ENCODE data around the gene FREM2. TPM values are rescaled to one million over a fixed set of nuclear protein-coding genes. Genes with fewer than 3 reads are reported as not detected.

The FREM2 gene
- total and polyA plus RNA-seq, 2 of the 4 experiments (the other 2 are of a cell fraction), result not detected

- Histone ChIP-seq H3K9ac (ENCODE audit: low read depth, low read length) (no peak overlapping the region), H2AK9ac (replicated peaks; ENCODE audit: low read depth, low read length, poor library complexity) (no peak overlapping the region), H2BK120ac (ENCODE audit: low read depth, low read length) (no peak overlapping the region), H3K4me2 (ENCODE audit: low read depth, low read length) (no peak overlapping the region), H4K91ac (ENCODE audit: insufficient read depth, low read depth, low read length) (no peak overlapping the region), H2BK5ac (ENCODE audit: low read depth, low read length, poor library complexity, severe bottlenecking) (no peak overlapping the region), H3K27ac (ENCODE audit: insufficient read depth, low read length) (no peak overlapping the region), H3K27me3 (ENCODE audit: control insufficient read depth, insufficient read depth, low read length) (no peaks in the 10 kb centered on the region), H3K9me3 (ENCODE audit: control insufficient read depth, insufficient read depth, low read length) (no peaks in the 10 kb centered on the region), H3K14ac (replicated peaks; ENCODE audit: low read depth, low read length) (no peak overlapping the region), H3K4me3 (ENCODE audit: insufficient read depth, low read depth, low read length) (no peak overlapping the region), H2BK15ac (ENCODE audit: low read depth, low read length) (no peak overlapping the region), H3K79me1 (ENCODE audit: low read depth in 1 of 2, low read length in 2 of 2) (no peaks in the 10 kb centered on the region), H3K18ac (ENCODE audit: low read depth, low read length) (no peak overlapping the region), H4K5ac (ENCODE audit: low read depth, low read length) (no peak overlapping the region), H3K9me1 (ENCODE audit: insufficient read depth, low read length) (no peaks in the 10 kb centered on the region), H3K4ac (ENCODE audit: low read depth, low read length) (no peak overlapping the region), H3K23ac (ENCODE audit: low read depth, low read length) (no peak overlapping the region), H3K36me3 (ENCODE audit: control insufficient read depth, insufficient read depth, low read length) (no peaks in the 10 kb centered on the region), H3K4me1 (ENCODE audit: control insufficient read depth, insufficient read depth, low read length) (no peaks in the 10 kb centered on the region), H2AFZ (replicated peaks; ENCODE audit: low read length, poor library complexity) (no peak overlapping the region), H2AK5ac (ENCODE audit: low read depth, low read length) (no peak overlapping the region), H3K56ac (ENCODE audit: extremely low read depth, insufficient read depth, low read length) (no peak overlapping the region), H4K20me1 (ENCODE audit: insufficient read depth, low read length) (no peaks in the 10 kb centered on the region), H2BK20ac (ENCODE audit: low read depth, low read length) (no peak overlapping the region), H4K8ac (ENCODE audit: low read depth in 2 of 2, low read length in 2 of 2) (no peak overlapping the region)
- BruUV-seq (replicated peaks), result no TSS peak
- dilution Hi-C loops (cut with HindIII; ENCODE audit: low sequenced_read_pairs, unreplicated experiment), result no loop called here
- POLR2A ChIA-PET (ENCODE audit: unreplicated experiment), result no interaction called here
- DNase-seq (no peak), ATAC-seq (ENCODE audit: low read depth) (no peak)
- CTCF ChIA-PET, result interaction anchor here (0.8 kb wide), 1 partner anchor 17 kb away, joined by 3 read pairs; no protein-coding TSS in a partner anchor
- intact Hi-C loops (cut with micrococcal nuclease), result no loop called here
- no peak for TF ChIP-seq CEBPB (IDR thresholded peaks at IDR 0.05; ENCODE audit: low read depth, low read length)
- TF ChIP-seq POLR2A (IDR thresholded peaks at IDR 0.05; ENCODE audit: low read depth, low read length), result no peak
- no peak for TF ChIP-seq CHD1 (IDR thresholded peaks at IDR 0.05; ENCODE audit: low read depth, low read length)
- TF ChIP-seq BHLHE40 (IDR thresholded peaks at IDR 0.05; ENCODE audit: low read depth, low read length), result no peak
- no peak for TF ChIP-seq FOS (IDR thresholded peaks at IDR 0.05; ENCODE audit: low read depth, low read length)
- TF ChIP-seq RCOR1 (IDR thresholded peaks at IDR 0.05; ENCODE audit: insufficient replicate concordance, low read length), result no peak
- no peak for TF ChIP-seq MAFK (IDR thresholded peaks at IDR 0.05; ENCODE audit: low read depth, low read length)
- no peak for TF ChIP-seq NFE2L2 (IDR thresholded peaks at IDR 0.05; ENCODE audit: low read depth, low read length)
- no peak for TF ChIP-seq MXI1 (IDR thresholded peaks at IDR 0.05; ENCODE audit: borderline replicate concordance, low read depth, low read length)
- no peak for TF ChIP-seq RFX5 (IDR thresholded peaks at IDR 0.05; ENCODE audit: low read depth, low read length)
- no peak for TF ChIP-seq CTCF (conservative IDR thresholded peaks at IDR 0.05; ENCODE audit: low read depth, low read length)
- TF ChIP-seq RAD21 (IDR thresholded peaks at IDR 0.05; ENCODE audit: low read length), result no peak
- no peak for TF ChIP-seq SMC3 (IDR thresholded peaks at IDR 0.05; ENCODE audit: low read depth, low read length)
- TF ChIP-seq, protein P1, sequence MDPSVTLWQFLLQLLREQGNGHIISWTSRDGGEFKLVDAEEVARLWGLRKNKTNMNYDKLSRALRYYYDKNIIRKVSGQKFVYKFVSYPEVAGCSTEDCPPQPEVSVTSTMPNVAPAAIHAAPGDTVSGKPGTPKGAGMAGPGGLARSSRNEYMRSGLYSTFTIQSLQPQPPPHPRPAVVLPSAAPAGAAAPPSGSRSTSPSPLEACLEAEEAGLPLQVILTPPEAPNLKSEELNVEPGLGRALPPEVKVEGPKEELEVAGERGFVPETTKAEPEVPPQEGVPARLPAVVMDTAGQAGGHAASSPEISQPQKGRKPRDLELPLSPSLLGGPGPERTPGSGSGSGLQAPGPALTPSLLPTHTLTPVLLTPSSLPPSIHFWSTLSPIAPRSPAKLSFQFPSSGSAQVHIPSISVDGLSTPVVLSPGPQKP (IDR thresholded peaks at IDR 0.05; ENCODE audit: borderline replicate concordance, low read depth, low read length), result no peak
- no peak for TF ChIP-seq MAZ (IDR thresholded peaks at IDR 0.05; ENCODE audit: borderline replicate concordance, low read depth, low read length)
- TF ChIP-seq, protein P2, sequence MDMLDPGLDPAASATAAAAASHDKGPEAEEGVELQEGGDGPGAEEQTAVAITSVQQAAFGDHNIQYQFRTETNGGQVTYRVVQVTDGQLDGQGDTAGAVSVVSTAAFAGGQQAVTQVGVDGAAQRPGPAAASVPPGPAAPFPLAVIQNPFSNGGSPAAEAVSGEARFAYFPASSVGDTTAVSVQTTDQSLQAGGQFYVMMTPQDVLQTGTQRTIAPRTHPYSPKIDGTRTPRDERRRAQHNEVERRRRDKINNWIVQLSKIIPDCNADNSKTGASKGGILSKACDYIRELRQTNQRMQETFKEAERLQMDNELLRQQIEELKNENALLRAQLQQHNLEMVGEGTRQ (IDR thresholded peaks at IDR 0.05; ENCODE audit: low read depth, low read length), result no peak
- in situ Hi-C loops (cut with MboI; ENCODE audit: low sequenced_read_pairs), result no loop called here
- no CpG with 5 or more reads among the region's 2 CpGs for WGBS, 2 experiments (ENCODE audit: extremely low coverage in 2 of 2, insufficient read length in 1 of 2)
Measured at GRCh38 chr13:38883783-38884182, 196.9 kb downstream of the FREM2 start.

Data from IMR-90 (cell line).